SK-N-MC (cell line): Measurements from ENCODE around the gene SLC7A1.

ENCODE experiments used
- EZH2 ChIP-seq: fragments of 200-600 bp; sonication (generic); IDR thresholded peaks from one replicate; pipeline ENCODE4 v1.6.1; 2017; ENCODE audit warnings: antibody characterized with exemption
- POLR2AphosphoS5 ChIP-seq: IDR thresholded peaks from 2 replicates; pipeline ENCODE4 v1.6.1; 2012; ENCODE audit warnings: mild to moderate bottlenecking, low read depth, low read length, borderline replicate concordance

- TF ChIP-seq EZH2 (no peak), POLR2AphosphoS5 (no peak)
Measured at GRCh38 chr13:29562786-29563438, 32.6 kb downstream of the SLC7A1 start.
